ENCODE measurements around the gene TDRD1.

TDRD1 gene

DNA sequence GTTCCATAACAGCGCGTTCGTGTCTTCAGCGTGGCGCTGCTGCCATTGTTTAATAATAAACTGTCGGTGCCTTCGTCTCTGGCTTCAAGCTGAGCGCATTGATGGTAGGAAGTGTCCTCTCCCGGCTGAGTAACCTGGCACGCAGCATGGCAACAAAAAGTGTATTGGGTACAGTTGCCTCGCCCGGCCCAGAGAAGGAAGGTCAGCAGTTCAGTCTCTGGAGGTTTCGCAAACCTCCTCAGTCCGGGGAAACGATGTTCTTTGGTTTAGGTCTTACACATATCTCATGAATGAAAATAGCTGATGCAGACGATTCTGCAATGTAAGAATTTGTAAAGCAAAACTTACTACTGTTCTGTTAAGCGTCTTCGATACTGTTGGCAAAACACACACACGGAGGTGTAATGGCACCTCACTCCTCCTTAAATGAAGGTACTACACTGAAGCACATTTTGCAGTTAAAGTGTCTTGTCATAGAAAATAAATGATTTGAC, 4.4 kb upstream of the TDRD1 start:
- DNase-seq, result no peak

DNA sequence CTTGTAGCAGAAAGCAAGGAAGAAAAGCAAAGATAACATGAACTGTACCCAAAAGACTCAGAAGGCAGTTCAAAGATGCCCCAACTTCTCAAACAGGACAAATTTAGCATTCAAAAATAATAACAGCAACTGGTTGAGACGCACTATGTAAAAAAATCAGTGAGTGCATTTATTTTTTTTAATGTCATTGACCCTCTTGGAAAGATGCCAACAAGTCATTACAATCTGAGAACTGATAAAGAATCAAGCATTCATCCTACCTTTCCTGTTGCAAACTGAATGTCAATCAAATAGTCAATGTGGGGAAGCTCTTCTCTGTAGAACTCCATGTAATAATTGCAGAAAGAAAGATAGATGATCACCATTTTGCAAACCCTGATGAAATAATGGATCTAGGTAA, 3.5 kb upstream of the TDRD1 start:
- DNase-seq, result no peak

DNA sequence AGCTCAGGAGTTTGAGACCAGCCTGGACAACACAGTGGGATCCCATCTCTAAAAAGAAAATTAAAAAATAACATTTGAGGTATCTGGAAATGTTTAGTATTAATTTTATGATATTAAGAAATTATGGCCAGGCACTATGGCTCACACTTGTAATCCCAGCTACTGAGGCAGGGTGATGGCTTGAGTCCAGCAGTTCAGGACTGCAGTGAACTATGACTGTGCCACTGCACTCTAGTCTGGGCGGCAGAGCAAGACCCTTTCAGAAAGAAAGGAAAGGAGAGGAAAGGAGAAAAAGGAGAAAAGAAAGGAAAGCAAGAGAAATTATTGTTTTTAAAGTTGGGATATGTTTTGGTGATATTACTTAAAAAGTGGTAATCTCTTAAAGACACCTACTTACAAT, 2.6 kb upstream of the TDRD1 start:
- DNase-seq, result no peak

DNA sequence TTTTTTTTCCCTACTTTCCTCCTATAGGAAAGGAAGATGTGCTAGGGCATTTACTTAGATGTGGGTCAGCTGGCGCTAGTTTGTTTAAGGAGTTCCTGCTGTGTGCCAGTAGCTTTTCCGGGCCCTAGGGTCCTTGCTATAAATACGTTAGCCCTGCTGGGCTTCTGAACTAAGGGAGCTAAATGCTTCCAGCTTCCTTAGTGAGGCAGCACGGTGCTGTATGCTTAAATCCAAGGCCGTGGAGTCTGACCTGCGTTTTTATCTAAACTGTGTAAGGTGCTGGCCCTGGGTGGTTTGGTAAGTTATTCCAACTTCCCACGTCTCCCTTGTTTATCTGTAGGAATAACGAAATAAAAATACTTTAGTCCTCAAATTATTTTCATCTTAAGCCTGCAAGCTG, 594 bp downstream of the TDRD1 start:
- DNase-seq, result no peak

DNA sequence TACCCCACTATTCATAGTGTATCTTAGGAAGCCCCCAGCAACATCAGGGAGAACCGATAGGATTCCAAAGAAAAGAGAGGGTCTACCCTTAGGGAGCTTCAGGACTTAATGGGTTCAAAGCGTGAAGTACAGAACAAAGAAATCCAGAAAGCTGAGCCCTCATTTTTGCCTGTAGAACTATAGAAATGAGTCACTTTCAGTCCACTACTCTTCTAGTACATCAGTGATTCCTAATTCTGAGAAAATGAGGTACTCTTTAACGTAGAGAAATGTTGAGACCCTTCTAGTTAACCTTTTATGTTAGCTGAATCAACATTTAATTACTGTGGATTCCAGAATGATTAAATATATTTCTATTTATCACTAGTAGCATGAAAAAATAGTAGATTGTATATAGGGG, 1.8 kb downstream of the TDRD1 start:
- DNase-seq, result no peak

DNA sequence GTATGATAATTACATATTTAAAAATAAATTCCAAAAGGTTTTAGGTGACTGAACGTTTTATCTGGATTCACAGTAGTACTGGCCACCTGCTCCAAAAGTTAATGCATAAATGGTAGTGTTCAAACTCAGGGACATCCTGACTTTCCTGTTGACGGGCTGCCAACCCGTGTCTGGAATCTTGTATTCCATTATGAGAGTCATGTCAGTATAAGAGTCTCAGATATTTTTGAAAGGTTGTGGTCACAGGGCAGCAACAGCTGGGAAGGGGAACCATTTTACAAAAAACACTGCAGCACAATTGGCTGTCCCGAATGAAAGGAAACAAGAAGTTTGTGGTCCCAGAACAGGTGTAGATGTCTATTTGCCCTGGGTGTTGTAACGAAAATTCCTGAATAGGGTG, 2.8 kb downstream of the TDRD1 start:
- DNase-seq, result no peak

DNA sequence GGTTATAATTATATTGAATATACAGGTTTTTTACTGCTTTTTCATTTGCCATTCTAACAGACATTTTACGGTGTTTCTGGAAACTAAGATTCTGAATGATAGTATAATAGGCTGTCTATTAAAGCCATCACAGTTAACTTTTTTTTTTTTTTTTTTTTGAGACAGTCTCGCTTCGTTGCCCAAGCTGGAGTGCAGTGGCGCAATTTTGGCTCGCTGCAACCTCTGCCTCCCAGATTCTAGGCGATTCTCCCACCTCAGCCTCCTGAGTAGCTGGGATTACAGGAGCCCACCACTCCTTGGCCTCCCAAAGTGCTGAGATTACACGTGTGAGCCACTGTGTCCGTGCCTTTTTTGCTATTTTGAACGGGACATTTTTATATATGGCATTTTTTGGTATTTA, 4.4 kb downstream of the TDRD1 start:
- DNase-seq, result no peak

DNA sequence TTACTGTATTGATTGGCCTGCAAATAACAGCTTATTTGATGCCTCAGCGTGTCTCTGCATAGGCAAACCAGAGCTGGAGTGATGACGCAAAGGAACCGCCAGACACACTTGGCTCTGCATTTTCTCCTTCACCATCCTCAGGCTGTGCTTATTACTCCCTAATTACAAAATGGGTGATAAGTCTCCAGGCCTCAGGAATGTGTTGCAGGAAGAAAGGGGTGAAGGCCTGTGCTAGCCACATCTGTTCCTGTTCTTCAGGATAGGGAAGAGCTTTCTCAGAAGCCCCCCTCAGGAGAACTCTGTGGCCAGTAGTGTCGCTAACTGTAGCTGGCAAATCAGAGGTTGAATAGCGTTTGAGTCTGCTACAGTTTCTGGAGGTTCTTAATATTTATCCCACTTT, 5.1 kb downstream of the TDRD1 start:
- no peak for DNase-seq

DNA sequence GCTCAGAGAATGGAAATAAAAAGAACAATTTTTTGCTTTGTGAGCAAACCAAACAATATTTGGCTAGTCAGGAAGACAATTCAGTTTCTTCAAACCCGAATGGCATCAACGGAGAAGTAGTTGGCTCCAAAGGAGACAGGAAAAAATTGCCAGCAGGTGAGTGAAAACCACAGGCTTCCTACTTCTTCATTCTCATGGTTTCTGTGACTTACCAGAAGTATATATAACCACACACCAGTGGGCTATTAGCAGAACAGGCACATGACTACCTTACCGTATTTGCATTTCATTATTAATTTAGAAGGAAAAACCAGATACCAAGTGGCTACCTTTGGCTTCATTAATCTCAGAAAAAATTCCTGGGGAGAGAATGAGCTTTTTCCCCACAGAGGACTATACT, 8.8 kb downstream of the TDRD1 start:
- no peak for DNase-seq

DNA sequence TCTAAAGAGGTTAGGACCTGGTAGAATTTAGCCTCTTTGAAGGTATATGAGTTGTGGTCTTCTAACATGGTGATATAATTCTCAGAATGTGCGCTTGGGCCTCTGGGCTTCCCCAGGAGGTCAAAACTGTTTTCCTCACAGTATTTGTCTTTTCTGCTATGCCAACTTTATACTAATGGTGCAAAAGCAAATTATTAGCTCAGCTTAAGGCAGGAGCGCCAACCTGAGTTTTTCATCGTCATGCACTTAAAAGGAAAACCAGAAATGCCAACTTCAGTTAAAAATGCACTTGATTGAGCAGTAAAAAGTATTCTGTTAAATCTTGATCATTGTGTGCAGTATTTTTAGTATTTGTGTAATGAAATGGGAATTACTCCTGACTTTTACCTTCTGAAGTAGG, 9.7 kb downstream of the TDRD1 start:
- DNase-seq, result no peak

DNA sequence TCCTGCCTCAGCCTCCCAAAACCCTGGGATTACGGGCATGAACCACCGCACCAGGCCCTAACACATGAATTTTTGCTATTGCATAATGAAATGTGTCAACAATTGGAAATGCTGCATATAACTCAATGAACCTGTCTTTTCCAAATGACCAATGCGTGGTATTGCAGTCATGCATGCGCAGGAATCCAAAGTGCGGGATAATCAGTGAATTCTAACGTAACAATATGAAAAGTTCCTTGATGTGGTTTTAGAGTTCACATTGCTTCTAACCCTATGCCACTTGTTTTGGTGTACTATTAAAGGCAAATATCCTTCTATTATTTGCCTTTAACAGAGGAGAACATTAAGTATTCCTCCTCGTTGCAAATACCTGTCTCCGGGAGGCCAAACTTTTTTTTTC, 10.5 kb downstream of the TDRD1 start:
- DNase-seq, result no peak

DNA sequence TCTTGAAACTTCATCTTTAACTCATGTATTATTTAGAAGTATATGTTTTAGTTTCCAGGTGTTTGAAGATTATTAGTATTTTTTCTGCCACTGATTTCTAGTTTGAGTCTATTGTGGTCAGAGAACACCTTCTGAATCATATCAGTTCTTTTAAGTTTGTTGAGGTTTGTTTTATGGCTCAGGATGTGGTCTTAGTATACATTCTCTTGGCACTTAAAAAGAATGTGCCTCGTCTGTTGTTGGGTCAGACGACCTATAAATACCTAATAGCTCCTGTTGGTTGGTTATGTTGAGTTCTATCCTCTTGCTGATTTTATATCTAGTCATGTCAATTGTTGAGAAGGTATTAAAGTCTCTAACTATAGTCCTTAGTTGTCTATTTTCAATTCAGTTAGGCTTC, 15.9 kb downstream of the TDRD1 start:
- DNase-seq, result no peak

DNA sequence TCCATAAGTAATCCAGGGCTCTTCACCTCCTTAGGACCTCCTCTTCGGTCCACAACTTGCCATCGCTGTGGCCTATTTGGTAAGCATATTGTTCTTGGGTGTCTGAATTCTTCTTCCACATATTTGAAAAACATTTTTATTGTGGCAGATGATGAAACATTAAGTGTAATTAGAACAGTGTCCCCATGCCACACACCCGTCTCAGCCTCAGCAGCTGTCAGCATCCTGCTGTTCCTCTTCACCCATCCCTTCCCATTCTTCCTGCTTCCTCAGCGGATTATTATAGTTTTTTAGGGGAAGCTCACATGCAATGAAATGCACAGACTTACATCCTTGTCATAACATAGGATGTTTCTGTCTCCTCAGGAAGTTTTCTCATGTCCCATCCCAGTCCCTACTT, 20.1 kb downstream of the TDRD1 start:
- no peak for DNase-seq

DNA sequence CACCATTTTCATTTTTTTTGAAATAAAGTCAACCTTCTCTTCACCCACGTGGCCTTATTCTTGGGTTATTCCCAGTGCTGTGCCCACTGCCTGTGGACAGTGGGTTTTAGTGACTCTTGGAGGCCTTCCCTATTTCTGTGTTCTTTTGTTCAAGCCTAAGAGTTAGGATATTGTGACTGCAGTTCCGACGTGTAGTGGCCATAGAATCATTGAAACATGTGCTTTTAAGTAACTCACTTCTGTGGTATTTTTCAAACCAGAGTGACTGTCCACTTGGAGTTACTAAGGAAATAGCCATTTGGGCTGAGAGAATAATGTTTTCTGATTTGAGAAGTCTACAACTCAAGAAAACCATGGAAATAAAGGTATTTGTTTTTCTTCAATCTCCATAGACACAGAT, 23.7 kb downstream of the TDRD1 start:
- DNase-seq, result no peak

DNA sequence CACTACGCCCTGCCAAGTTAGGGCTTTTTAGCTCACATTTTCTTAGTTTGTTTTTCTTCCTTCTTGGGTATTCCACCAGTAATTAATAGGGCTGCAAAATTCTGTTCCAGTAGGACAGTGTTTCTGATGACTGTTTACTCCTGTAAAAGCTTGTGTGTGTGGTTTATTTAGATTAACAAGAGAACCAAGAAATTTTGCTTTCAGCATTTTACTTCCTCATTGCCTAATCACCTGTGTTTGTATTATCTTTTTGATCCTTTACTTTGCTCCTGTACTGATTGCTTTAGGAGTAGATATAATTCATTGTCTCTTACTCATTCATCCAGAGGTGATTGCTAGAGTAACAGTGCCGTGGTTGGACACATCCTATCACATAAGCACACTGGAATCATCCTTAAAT, 27.7 kb downstream of the TDRD1 start:
- DNase-seq, result no peak

DNA sequence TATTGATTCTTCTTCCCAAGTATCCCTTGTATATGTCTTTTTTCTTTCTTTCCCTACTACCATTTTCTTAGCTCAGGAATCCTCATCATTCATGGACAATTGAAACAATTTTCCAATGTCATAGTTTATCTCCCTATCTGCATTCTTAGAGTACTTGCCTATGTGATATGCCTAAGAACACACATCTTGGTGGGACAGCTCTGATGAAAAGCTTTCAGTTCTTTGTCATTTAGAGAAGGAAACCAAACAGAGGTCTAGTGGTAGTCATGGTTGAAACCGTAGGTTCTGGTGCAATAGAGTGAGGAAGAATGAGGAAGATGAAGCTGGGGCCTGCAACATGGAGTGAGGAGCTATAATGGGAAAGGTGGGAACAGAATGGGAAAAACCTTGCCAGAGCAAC, 28.2 kb downstream of the TDRD1 start:
- no peak for DNase-seq

DNA sequence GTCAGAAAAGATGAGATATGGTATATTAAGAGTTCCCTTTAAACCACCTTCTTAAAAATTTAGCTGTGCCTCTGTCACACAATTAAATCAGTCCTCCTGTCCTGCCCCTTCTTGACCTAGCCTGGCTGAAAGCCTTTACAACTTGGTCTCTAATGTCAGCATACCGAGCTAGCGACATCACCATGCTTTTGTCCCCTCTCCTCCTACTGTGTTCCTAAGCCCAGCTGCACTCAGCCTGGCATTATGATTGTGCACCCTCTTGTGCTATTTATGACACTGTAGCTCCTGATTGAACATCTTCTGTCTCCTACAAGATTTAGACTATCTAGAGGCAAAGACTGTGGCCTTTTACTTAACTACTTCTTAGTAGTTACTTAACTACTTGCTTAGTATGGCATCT, 29.2 kb downstream of the TDRD1 start:
- no peak for DNase-seq

DNA sequence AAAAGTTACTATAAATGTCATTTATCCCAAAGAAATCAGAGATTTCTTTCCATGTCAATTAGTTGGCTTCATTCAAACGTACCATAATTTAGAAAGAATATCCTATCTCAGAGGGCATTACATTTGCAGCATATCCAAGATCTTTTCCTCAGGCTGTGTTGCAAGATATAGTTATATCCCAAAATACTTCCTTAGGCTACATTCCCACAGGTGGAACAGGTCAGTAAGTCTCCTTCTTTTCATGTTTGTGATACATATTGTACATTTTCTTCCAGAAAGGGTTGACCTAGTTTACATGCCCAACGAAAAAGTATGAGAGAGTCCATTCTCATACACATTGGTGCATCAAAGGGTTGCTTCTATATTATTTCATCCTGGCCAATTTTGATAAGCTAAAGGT, 33.0 kb downstream of the TDRD1 start:
- no peak for DNase-seq

DNA sequence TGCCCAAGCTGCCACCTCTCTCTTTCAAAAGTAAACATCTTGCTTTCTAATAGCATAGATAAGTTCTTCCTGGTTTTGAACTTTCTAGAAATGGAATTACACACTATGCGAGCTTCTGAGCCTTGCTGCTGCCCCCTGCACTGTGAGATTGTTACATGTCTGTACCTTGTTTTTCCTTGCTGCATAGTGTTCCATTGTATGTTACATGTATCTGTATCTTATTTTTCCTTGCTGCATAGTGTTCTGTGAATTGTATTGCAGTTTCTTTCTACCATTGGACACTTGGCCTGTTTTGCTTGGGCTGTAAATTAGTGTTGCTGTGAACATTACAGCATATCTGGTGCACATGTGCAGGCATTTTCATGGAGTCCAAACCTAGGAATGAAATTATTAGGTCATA, 35.9 kb downstream of the TDRD1 start:
- DNase-seq, result no peak

DNA sequence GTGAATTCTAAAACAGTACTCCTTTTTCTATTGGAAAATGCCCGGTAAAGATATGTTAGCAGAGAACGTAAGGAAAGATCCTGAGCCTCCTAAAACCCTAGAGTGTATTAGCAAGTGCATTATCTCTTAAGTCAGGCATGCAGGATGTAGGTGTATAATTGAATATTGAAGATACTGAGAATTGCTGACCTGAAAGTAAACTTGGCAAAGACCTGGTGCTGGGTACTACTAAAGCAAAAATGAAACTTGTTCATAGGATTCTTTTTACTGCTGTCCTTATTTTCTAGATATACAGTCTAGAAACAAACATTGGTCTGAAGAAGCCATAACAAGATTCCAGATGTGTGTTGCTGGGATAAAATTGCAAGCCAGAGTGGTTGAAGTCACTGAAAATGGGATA, 41.1 kb downstream of the TDRD1 start:
- DNase-seq, result no peak

DNA sequence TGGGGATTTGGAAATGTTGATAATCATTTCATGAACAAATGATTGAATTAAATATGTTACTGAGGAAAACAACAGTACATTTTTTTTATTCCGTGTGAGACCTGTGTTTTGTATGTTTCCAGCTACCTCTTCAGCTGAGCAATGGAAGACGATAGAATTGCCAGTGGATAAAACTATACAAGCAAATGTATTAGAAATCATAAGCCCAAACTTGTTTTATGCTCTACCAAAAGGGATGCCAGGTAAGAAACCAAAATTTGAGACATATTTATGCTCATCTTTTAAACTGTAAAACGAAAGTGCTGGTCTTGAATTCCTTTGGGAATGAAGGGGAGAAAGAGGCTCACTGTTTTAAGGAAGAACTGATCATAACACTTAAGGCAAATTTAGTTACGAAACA, 42.1 kb downstream of the TDRD1 start:
- no peak for DNase-seq

DNA sequence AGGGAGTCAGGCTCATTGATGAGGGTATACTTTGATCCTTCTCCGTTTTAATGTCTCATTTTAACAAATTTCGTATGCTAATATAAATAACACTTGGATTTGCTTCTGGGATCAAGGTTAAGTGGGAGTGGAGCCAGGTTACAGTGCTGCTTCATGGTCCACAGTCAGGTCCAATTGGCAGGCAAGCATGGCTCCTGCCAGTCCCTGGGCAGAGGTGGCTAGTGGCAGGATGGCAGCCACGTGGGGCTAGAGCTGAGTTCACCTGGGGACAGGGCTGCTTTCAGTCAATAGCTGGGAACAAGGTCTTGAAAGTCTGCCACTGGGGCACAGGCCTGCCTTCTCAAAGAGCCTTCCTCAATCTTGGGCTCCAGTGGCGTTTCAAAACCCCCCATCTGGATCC, 43.9 kb downstream of the TDRD1 start:
- DNase-seq, result no peak

DNA sequence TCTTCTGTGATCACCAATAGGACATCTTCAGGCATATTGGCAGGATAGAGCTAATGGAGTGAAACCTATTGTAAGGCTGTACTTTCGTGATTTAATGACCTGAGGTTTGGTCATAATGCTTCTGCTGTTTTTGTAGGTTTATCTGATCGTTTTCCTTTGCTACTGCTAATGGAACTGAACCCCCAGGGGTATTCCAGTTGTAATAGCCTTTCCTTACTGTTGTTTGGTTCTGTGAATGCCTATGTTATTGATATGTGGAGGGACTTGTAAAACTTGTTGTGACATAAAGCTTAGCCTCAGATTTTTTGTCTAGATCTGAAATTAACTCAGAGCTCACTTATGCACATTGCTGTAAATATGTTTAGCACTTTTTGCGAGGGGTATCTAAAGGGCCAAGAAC, 49.0 kb downstream of the TDRD1 start:
- DNase-seq, result no peak

DNA sequence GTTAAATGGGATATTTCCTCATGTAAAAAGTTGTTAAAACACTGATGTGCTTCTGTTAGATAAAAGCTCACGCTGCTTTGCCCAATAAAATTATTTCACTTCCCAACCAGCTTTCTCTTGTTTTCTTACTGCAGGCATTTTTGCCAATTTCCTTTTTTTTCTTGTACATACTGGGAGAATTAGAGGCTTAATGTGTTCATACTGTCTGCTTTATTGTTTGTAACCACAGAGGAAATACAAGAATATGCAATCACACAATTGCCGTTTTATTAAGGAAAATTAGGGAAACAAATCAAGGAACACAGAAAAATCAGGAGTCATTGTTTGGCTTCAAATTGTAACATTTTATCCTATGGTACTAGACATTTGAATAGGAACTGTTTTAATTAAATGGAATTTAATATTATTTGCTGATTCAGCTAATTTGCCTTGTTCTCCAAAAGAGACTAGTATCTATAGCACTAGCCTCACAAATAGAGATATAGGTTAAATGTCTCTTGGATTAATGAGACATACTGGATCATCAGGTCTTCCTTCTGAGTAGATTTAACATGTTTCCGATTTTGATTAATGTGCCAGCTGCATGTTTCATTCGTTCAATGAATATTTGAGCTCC, 53.5 kb downstream of the TDRD1 start:
- no peak for DNase-seq

DNA sequence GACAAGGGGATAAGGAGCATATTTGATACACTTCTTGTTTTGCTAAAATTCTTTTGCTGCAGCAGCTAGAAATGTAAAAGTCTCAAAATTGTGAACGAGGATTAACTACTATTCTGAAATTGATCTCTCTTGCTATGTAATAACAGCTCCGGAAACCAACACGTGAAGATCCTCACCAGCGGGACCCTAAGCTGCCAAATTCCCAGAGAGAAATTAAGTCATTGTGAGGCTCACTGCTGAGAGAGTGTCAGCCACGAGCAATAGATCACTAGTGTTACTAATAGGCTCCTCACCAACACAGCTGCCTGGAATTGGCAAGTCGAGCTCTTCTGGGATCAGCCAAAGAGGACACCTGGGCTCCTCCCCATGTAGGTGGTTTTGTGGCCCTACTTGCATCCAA, 54.3 kb downstream of the TDRD1 start:
- no peak for DNase-seq

DNA sequence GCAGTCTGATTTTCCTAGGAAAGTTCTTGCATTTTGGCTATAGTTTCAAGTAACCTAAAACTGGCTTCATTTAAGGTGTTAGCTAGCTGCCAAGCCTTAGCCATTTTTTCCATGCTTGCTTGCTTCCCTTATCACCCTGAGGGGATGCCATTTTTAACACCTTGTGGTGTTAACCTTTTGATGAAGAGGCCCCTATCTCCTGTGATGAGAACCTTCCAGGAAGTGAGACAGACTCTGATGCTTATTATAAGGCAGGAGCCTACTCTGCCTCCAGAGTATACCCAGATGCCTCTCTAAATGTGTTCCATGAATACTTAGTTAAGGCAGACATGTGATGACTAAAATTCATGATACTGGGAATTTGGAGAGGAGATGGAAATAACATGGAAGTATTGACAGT, 55.0 kb downstream of the TDRD1 start:
- no peak for DNase-seq

All from activated CD8-positive, alpha-beta memory T cell treated with anti-CD3 and anti-CD28 coated beads, Interleukin-2, amount 50 U/mL, for 4 hours (primary cell).